Measurements from ENCODE around the gene ANO9.

DNA sequence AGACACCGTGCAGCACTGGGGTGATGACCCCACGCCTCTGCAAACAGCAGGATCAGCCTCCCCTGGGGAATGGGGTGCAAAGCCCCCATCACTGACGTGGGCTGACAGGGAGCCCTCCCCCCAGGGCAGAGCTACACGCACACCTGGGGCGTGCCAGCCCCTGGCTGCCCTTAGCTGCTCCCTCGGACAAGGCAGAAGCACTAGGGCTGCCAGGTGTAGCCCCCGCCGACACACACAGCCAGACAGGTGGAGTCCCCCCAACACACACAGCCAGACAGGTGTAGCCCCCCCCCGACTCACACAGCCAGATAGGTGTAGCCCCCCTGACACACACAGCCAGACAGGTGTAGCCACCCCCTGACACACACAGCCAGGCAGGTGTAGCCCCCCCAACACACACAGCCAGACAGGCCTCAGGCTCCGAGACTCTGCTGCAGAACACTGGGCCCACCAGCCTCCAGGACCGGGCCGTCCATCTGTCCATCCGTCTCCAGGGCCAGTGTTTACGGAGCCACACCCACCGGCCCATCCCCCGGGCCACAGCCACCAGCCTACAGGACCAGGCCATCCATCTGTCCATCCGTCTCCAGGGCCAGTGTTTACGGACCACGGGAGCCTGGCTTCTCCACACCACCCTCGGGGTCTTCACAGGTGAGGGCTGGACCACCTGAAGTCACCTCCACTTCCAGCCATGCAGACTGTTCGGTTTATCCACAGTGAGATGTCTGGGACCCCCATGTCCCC lies 3.5 kb downstream of the ANO9 start:
- no peak for TF ChIP-seq CTCF (conservative IDR thresholded peaks at IDR 0.05)
- TF ChIP-seq ZFX (IDR thresholded peaks at IDR 0.05) = no peak
